Right lobe of liver (tissue), 4 donors: ENCODE data around the gene MMP25.

Source experiments
- CTCF ChIP-seq, 4 donors: fragments of 200-600 bp in 3 of 4; fragments of 450-650 bp in 1 of 4; IDR thresholded peaks; one replicate each; pipeline versions ENCODE4 v1.5.1 to v1.8.0; 2016 to 2022; ENCODE audit warnings: antibody characterized with exemption in 4 of 4, mild to moderate bottlenecking in 2 of 4
- POLR2A ChIP-seq: fragments of 450-650 bp; IDR thresholded peaks from one replicate; pipeline ENCODE4 v1.6.1; 2017; ENCODE audit warnings: antibody characterized with exemption, mild to moderate bottlenecking
- donor health status: DM: no; HTN: no; CAD: no.
- donor health status: DM: no; HTN: no; CAD: no.
- donor health status: DM: no; HTN: yes; CAD: no.

- no peak for TF ChIP-seq CTCF (IDR thresholded peaks at IDR 0.05)
- no peak for TF ChIP-seq POLR2A
Observed at GRCh38 chr16:3049921-3050481, 3.6 kb downstream of the MMP25 start.
